ENCODE measurements around the gene XYLT2.

Gene XYLT2

GRCh38 chr17:50370052-50370451 lies 24.1 kb downstream of the XYLT2 start:
- no peak for TF ChIP-seq CTCF (IDR thresholded peaks at IDR 0.05; ENCODE audit: extremely low read depth, insufficient read depth, missing control alignments)
- in situ Hi-C loops (cut with MboI; ENCODE audit: low pct_unique_long_range_greater_than_20kb, low sequenced_read_pairs, unreplicated experiment), result no loop called here
- DNase-seq (ENCODE audit: low spot score), result no peak

- TF ChIP-seq CTCF (IDR thresholded peaks at IDR 0.05; ENCODE audit: extremely low read depth, insufficient read depth, missing control alignments), result no peak
- DNase-seq (ENCODE audit: low spot score), result no peak
- in situ Hi-C loops (cut with MboI; ENCODE audit: low pct_unique_long_range_greater_than_20kb, low sequenced_read_pairs, unreplicated experiment), result no loop called here
Observed at GRCh38 chr17:50371526-50371925, 25.6 kb downstream of the XYLT2 start.

GRCh38 chr17:50372222-50372757 lies 26.4 kb downstream of the XYLT2 start:
- no peak for DNase-seq (ENCODE audit: low spot score)
- TF ChIP-seq CTCF (IDR thresholded peaks at IDR 0.05; ENCODE audit: extremely low read depth, insufficient read depth, missing control alignments), result no peak
- in situ Hi-C loops (cut with MboI; ENCODE audit: low pct_unique_long_range_greater_than_20kb, low sequenced_read_pairs, unreplicated experiment), result no loop called here

- peak; percentile 91 for DNase-seq (ENCODE audit: low spot score)
- TF ChIP-seq CTCF (IDR thresholded peaks at IDR 0.05; ENCODE audit: extremely low read depth, insufficient read depth, missing control alignments), result no peak
- in situ Hi-C loops (cut with MboI; ENCODE audit: low pct_unique_long_range_greater_than_20kb, low sequenced_read_pairs, unreplicated experiment), result no loop called here
Observed at GRCh38 chr17:50372758-50373556, 27.0 kb downstream of the XYLT2 start, which contains the start of the genes EME1 and MRPL27. Gene EME1, plus strand, starts transcription at chr17:50373229. Its CDS starts 1,980 bp downstream, at chr17:50375209. Gene MRPL27, minus strand, starts transcription at chr17:50373184. Its CDS starts 14 bp downstream, at chr17:50373170.

GRCh38 chr17:50373705-50374104 lies 27.8 kb downstream of the XYLT2 start:
- TF ChIP-seq CTCF (IDR thresholded peaks at IDR 0.05; ENCODE audit: extremely low read depth, insufficient read depth, missing control alignments), result no peak
- DNase-seq (ENCODE audit: low spot score), result no peak
- in situ Hi-C loops (cut with MboI; ENCODE audit: low pct_unique_long_range_greater_than_20kb, low sequenced_read_pairs, unreplicated experiment), result no loop called here

GRCh38 chr17:50375858-50376538 lies 30.1 kb downstream of the XYLT2 start:
- no peak for TF ChIP-seq CTCF (IDR thresholded peaks at IDR 0.05; ENCODE audit: extremely low read depth, insufficient read depth, missing control alignments)
- DNase-seq (ENCODE audit: low spot score), result no peak
- in situ Hi-C loops (cut with MboI; ENCODE audit: low pct_unique_long_range_greater_than_20kb, low sequenced_read_pairs, unreplicated experiment), result no loop called here
